ENCODE data around the gene DNAAF5. TPM values are rescaled to one million over a fixed set of nuclear protein-coding genes. Genes with fewer than 3 reads are reported as not detected.
A peak's percentile ranks its signal among the peaks of the same experiment; 100 is the strongest.

DNAAF5 gene
- total and polyA plus RNA-seq, 2 of the 13 experiments (the other 11 are each of a cell fraction or from before 2014, with no cell fraction given), result 11.9 to 21.5 TPM

- TF ChIP-seq NAIF1 (CRISPR knock-in tag; IDR thresholded peaks at IDR 0.05; ENCODE audit: borderline replicate concordance), result peak; percentile 58; the same call in 1 of the 2 replicates
- peak; percentile 86 for TF ChIP-seq RNF2 (conservative IDR thresholded peaks at IDR 0.05; ENCODE audit: low read depth)
- TF ChIP-seq ERF (CRISPR knock-in tag; IDR thresholded peaks at IDR 0.05), result peak; percentile 77
- no peak for TF ChIP-seq XBP1 (CRISPR knock-in tag; IDR thresholded peaks at IDR 0.05)
- TF ChIP-seq ZNF772 (CRISPR knock-in tag; IDR thresholded peaks at IDR 0.05), result peak; percentile 93
- no peak for TF ChIP-seq CC2D1A (CRISPR knock-in tag; IDR thresholded peaks at IDR 0.05)
- peak; percentile 89; the same call in 1 of the 2 replicates for TF ChIP-seq ZNF343 (CRISPR knock-in tag; IDR thresholded peaks at IDR 0.05)
- no peak for TF ChIP-seq SNRNP70 (IDR thresholded peaks at IDR 0.05; ENCODE audit: low read depth, low read length)
- TF ChIP-seq ZNF280B (CRISPR knock-in tag; IDR thresholded peaks at IDR 0.05; ENCODE audit: borderline replicate concordance), result 0 out of 2 replicates have a peak, but pooled peaks have one; percentile 19
- TF ChIP-seq SIN3A (IDR thresholded peaks at IDR 0.05; ENCODE audit: borderline replicate concordance, low read depth, low read length), result peak; percentile 95
- no peak for TF ChIP-seq ZNF552 (CRISPR knock-in tag; IDR thresholded peaks at IDR 0.05; ENCODE audit: borderline replicate concordance)
- peak; percentile 64; the same call in 1 of the 2 replicates for TF ChIP-seq ZNF816 (CRISPR knock-in tag; IDR thresholded peaks at IDR 0.05; ENCODE audit: borderline replicate concordance)
- TF ChIP-seq NFATC3 (CRISPR knock-in tag; IDR thresholded peaks at IDR 0.05), result peak; percentile 63; the same call in 1 of the 2 replicates
- TF ChIP-seq, protein P1, sequence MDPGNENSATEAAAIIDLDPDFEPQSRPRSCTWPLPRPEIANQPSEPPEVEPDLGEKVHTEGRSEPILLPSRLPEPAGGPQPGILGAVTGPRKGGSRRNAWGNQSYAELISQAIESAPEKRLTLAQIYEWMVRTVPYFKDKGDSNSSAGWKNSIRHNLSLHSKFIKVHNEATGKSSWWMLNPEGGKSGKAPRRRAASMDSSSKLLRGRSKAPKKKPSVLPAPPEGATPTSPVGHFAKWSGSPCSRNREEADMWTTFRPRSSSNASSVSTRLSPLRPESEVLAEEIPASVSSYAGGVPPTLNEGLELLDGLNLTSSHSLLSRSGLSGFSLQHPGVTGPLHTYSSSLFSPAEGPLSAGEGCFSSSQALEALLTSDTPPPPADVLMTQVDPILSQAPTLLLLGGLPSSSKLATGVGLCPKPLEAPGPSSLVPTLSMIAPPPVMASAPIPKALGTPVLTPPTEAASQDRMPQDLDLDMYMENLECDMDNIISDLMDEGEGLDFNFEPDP (CRISPR knock-in tag; conservative IDR thresholded peaks at IDR 0.05), result 0 out of 2 replicates have a peak, but pooled peaks have one; percentile 61
- peak; percentile 94 for TF ChIP-seq ZFX (CRISPR knock-in tag; IDR thresholded peaks at IDR 0.05; ENCODE audit: low read depth)
- TF ChIP-seq ZNF225 (CRISPR knock-in tag; IDR thresholded peaks at IDR 0.05), result peak; percentile 73
- TF ChIP-seq DMAP1 (CRISPR knock-in tag; IDR thresholded peaks at IDR 0.05), result peak; percentile 99
- no peak for TF ChIP-seq TCF7L2 (IDR thresholded peaks at IDR 0.05; ENCODE audit: low read depth, low read length)
- TF ChIP-seq ZNF546 (CRISPR knock-in tag; conservative IDR thresholded peaks at IDR 0.05), result peak; percentile 39; the same call in 1 of the 2 replicates
- TF ChIP-seq CTCF (CRISPR knock-in tag; IDR thresholded peaks at IDR 0.05), result peak; percentile 35; the same call in 1 of the 2 replicates
- TF ChIP-seq SMC3 (IDR thresholded peaks at IDR 0.05; ENCODE audit: low read length), result no peak
- TF ChIP-seq JUNB (CRISPR knock-in tag; IDR thresholded peaks at IDR 0.05; ENCODE audit: borderline replicate concordance), result no peak
- TF ChIP-seq ZNF619 (CRISPR knock-in tag; IDR thresholded peaks at IDR 0.05), result no peak; the same call in 1 of the 2 replicates
- TF ChIP-seq ARNTL (CRISPR knock-in tag; IDR thresholded peaks at IDR 0.05), result peak; percentile 93
Measured at GRCh38 chr7:726084-726853, at the start of gene DNAAF5 (continued).

Data from HepG2 (cell line).